Hepatocyte (in vitro differentiated cells): ENCODE measurements around the gene GNS. TPM values are rescaled to one million over a fixed set of nuclear protein-coding genes. Genes with fewer than 3 reads are reported as not detected.

ENCODE experiments used
- DNase-seq: peaks from one replicate; pipeline ENCODE4 v3.0.0-alpha.2; 2016; ENCODE audit warnings: low spot score
- H2AFZ ChIP-seq: fragments of 200-600 bp; sonication (generic); 2 replicates; pipeline ENCODE4 v1.6.0; 2016; ENCODE audit warnings: antibody characterized with exemption, mild to moderate bottlenecking
- H3K27ac ChIP-seq: fragments of 200-600 bp; sonication (generic); 2 replicates; pipeline ENCODE4 v1.5.1; 2016; ENCODE audit warnings: mild to moderate bottlenecking
- H3K27me3 ChIP-seq: fragments of 200-600 bp; sonication (generic); 2 replicates; pipeline ENCODE4 v1.6.1; 2016
- H3K36me3 ChIP-seq: fragments of 200-600 bp; sonication (generic); replicated peaks from 2 replicates; pipeline ENCODE4 v1.5.1; 2016; ENCODE audit warnings: low read depth; ENCODE audit not compliant: insufficient read depth
- H3K4me1 ChIP-seq: fragments of 200-600 bp; sonication (generic); 2 replicates; pipeline ENCODE4 v1.5.1; 2016; ENCODE audit warnings: mild to moderate bottlenecking, moderate library complexity; ENCODE audit not compliant: insufficient read depth
- H3K4me2 ChIP-seq: fragments of 200-600 bp; sonication (generic); 2 replicates; pipeline ENCODE4 v1.6.0; 2016
- H3K4me3 ChIP-seq: fragments of 200-600 bp; sonication (generic); 2 replicates; pipeline ENCODE4 v1.5.1; 2016; ENCODE audit warnings: mild to moderate bottlenecking
- H3K79me2 ChIP-seq: fragments of 200-600 bp; sonication (generic); 2 replicates; pipeline ENCODE4 v1.6.0; 2017; ENCODE audit warnings: mild to moderate bottlenecking
- H3K9me2 ChIP-seq: fragments of 200-600 bp; sonication (generic); replicated peaks from 2 replicates; pipeline ENCODE4 v1.6.0; 2017; ENCODE audit warnings: mild to moderate bottlenecking; ENCODE audit not compliant: insufficient read depth
- H3K9me3 ChIP-seq: fragments of 200-600 bp; sonication (generic); 2 replicates; pipeline ENCODE4 v1.5.1; 2016; ENCODE audit warnings: low read depth, mild to moderate bottlenecking
- H4K20me1 ChIP-seq: fragments of 200-600 bp; sonication (generic); 2 replicates; pipeline ENCODE4 v1.6.0; 2016; ENCODE audit warnings: mild to moderate bottlenecking; ENCODE audit not compliant: insufficient read depth, poor library complexity, severe bottlenecking
- CTCF ChIP-seq: fragments of 200-600 bp; sonication (generic); IDR thresholded peaks from 2 replicates; pipeline ENCODE4 v1.5.1; 2016; ENCODE audit warnings: antibody characterized with exemption, mild to moderate bottlenecking; ENCODE audit not compliant: poor library complexity
- EZH2 ChIP-seq: fragments of 200-600 bp; sonication (generic); IDR thresholded peaks from 2 replicates; pipeline ENCODE4 v1.6.1; 2016; ENCODE audit warnings: antibody characterized with exemption, mild to moderate bottlenecking, borderline replicate concordance
- EZH2phosphoT487 ChIP-seq: fragments of 200-600 bp; sonication (generic); IDR thresholded peaks from one replicate; pipeline ENCODE4 v1.6.1; 2018; ENCODE audit warnings: antibody characterized with exemption, mild to moderate bottlenecking, low read depth, moderate library complexity; ENCODE audit not compliant: unreplicated experiment, severe bottlenecking
- WGBS: methylation state at CpG from one replicate; pipeline ENCODE4 v1.1.6; 2016; ENCODE audit warnings: low lambda C conversion rate; ENCODE audit errors: missing lambda C conversion rate; 5-methylcytosine and 5-hydroxymethylcytosine counted together
- polyA plus RNA-seq: library from polyadenylated mRNA; unstranded; fragments of >200 nt; fragmentation: Nextera tagmentation; extraction: Ambion mirVana; gene quantifications from 2 replicates; pipeline ENCODE4 v1.2.1, GENCODE V29; 2016
- total RNA-seq: library from RNA; depleted of rRNA; stranded (reverse); fragments of >200 nt; gene quantifications from 2 replicates; pipeline ENCODE4 v1.2.3, GENCODE V29; 2014

Gene GNS
- total and polyA plus RNA-seq, 2 experiments from 2014 or later, result 88.0 to 193 TPM

GRCh38 chr12:64680235-64680634 is 79.0 kb downstream of the GNS start:
- Histone ChIP-seq H3K4me3 (no peak overlapping the region), H3K79me2 (peaks cover 7% of the 10 kb centered on the region), H2AFZ (no peak overlapping the region), H3K4me1 (peaks cover 8% of the 10 kb centered on the region), H3K9me3 (no peaks in the 10 kb centered on the region), H3K9me2 (no peaks in the 10 kb centered on the region), H3K4me2 (no peak overlapping the region), H3K27me3 (no peaks in the 10 kb centered on the region), H3K27ac (peak overlapping the region; percentile 14), H4K20me1 (no peaks in the 10 kb centered on the region), H3K36me3 (no peaks in the 10 kb centered on the region)
- no peak for DNase-seq
- 75% methylated on average over 4 of the region's 4 CpGs for WGBS
- TF ChIP-seq EZH2, result no peak
- TF ChIP-seq EZH2phosphoT487, result no peak
- TF ChIP-seq CTCF, result no peak

GRCh38 chr12:64679487-64680001 is 79.7 kb downstream of the GNS start:
- no peak overlapping the region for H3K4me3 ChIP-seq
- no peaks in the 10 kb centered on the region for H3K9me2 ChIP-seq
- 78% methylated on average over 9 of the region's 9 CpGs for WGBS
- no peaks in the 10 kb centered on the region for H3K27me3 ChIP-seq
- H3K4me2 ChIP-seq, result no peak overlapping the region
- no peak overlapping the region for H2AFZ ChIP-seq
- H3K27ac ChIP-seq, result peak overlapping the region; percentile 14
- no peak for DNase-seq
- TF ChIP-seq CTCF (no peak), EZH2phosphoT487 (no peak), EZH2 (no peak)
- peaks cover 7% of the 10 kb centered on the region for H3K79me2 ChIP-seq
- H3K9me3 ChIP-seq, result no peaks in the 10 kb centered on the region
- peaks cover 8% of the 10 kb centered on the region for H3K4me1 ChIP-seq
- no peaks in the 10 kb centered on the region for H3K36me3 ChIP-seq
- H4K20me1 ChIP-seq, result no peaks in the 10 kb centered on the region

- 92% methylated on average over 5 of the region's 5 CpGs for WGBS
- Histone ChIP-seq H3K27ac (no peak overlapping the region), H4K20me1 (no peaks in the 10 kb centered on the region), H3K36me3 (no peaks in the 10 kb centered on the region), H3K4me2 (no peak overlapping the region), H2AFZ (no peak overlapping the region), H3K27me3 (no peaks in the 10 kb centered on the region), H3K9me3 (no peaks in the 10 kb centered on the region), H3K4me1 (peaks cover 11% of the 10 kb centered on the region), H3K4me3 (no peak overlapping the region), H3K9me2 (no peaks in the 10 kb centered on the region), H3K79me2 (peaks cover 12% of the 10 kb centered on the region)
- no peak for TF ChIP-seq CTCF
- TF ChIP-seq EZH2phosphoT487, result no peak
- TF ChIP-seq EZH2, result no peak
- DNase-seq, result no peak
These were observed 80.4 kb downstream of the GNS start for GRCh38 chr12:64678835-64679234.

GRCh38 chr12:64678248-64678647 is 81.0 kb downstream of the GNS start:
- Histone ChIP-seq H3K9me2 (no peaks in the 10 kb centered on the region), H3K36me3 (no peaks in the 10 kb centered on the region), H3K4me1 (peaks cover 14% of the 10 kb centered on the region), H2AFZ (no peak overlapping the region), H4K20me1 (no peaks in the 10 kb centered on the region), H3K27ac (no peak overlapping the region), H3K4me3 (no peak overlapping the region), H3K27me3 (no peaks in the 10 kb centered on the region), H3K9me3 (no peaks in the 10 kb centered on the region), H3K4me2 (no peak overlapping the region), H3K79me2 (peaks cover 14% of the 10 kb centered on the region)
- DNase-seq, result no peak
- TF ChIP-seq EZH2, result no peak
- TF ChIP-seq EZH2phosphoT487, result no peak
- WGBS, result 95% methylated on average over 2 of the region's 2 CpGs
